Activated CD8-positive, alpha-beta memory T cell treated with anti-CD3 and anti-CD28 coated beads for 36 hours (primary cell): ENCODE data around the gene NUP93. TPM values are rescaled to one million over a fixed set of nuclear protein-coding genes. Genes with fewer than 3 reads are reported as not detected.
"Not testable (repeated sequence)": the region's sequence is repeated elsewhere in the genome, so short reads cannot be mapped to it uniquely, and the experiment has no call there.

ENCODE experiments used
- CTCF ChIA-PET: fragments of 350-600 bp; sonication (Branson Sonifier 250); formaldehyde crosslinking; loops from one replicate; lab custom pipeline; 2021; ENCODE audit warnings: antibody characterized with exemption; lab: Charles Lee
- POLR2A ChIA-PET: fragments of 350-600 bp; sonication (Branson Sonifier 250); formaldehyde crosslinking; loops from one replicate; lab custom pipeline; 2021; ENCODE audit warnings: antibody characterized with exemption; lab: Charles Lee
- total RNA-seq, 2 experiments: library from RNA; stranded (reverse); gene quantifications; one replicate each; pipeline ENCODE4 v1.2.3, GENCODE V29; 2021

The NUP93 gene
- total RNA-seq, 2 experiments from 2014 or later, result 160 to 165 TPM

DNA sequence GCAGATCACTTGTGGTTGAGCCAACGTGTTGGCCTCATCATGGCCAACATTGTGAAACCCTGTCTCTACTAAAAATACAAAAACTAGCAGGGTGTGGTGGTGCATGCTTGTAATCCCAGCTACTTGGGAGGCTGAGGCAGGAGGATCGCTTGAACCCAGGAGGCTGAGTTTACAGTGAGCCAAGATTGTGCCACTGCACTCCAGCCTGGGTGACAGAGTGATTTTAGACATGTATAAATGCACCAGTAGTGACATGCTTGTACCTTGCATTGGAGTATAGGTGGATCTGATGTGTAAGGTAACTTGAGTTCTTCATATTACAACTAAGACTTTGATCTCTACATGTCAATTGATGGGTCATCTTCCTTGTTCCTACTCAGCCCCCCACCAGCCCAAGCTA, 67.1 kb downstream of the NUP93 start:
- CTCF ChIA-PET, POLR2A ChIA-PET: not testable (repeated sequence)

DNA sequence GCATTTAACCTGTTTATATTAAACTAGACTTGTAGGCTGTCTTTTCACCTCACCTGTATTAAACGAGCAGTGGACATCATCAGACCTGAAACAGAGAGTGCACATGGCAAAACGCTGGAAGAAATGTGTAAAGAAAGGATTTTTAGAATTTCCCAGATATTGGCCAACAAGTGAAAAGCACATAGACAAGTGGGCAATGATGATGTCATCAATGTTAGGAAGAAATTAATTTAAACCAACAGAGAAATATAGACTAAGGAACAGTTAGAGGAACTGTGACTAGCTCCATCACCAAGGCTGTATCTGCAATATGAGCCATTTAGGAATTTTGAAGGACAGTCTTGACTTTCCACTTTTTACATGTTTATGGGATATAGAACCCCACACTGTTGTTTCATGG, 67.9 kb downstream of the NUP93 start:
- POLR2A ChIA-PET, result no interaction called here

DNA sequence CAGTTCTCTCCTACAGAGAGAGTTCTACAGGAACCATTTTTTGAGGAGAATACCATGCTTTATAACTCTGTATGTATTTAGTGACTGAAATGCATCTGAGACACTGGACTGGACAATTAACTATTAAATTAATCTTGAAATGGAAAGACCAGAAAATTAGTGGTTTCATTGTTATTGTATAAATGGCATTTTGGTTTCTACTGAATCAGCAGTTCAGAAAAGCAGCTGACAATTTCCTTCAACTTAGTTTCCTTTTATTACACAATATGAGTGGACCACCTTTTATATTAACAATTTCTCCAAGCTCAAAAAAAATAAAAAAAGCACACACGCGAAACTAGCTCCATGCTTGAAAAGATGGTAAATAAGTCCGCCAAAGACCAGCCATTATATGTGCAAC, 69.0 kb downstream of the NUP93 start:
- POLR2A ChIA-PET, result no interaction called here
- CTCF ChIA-PET, result no interaction called here

More for the DNA sequence above, 67.9 kb downstream of the NUP93 start:
- CTCF ChIA-PET, result no interaction called here

DNA sequence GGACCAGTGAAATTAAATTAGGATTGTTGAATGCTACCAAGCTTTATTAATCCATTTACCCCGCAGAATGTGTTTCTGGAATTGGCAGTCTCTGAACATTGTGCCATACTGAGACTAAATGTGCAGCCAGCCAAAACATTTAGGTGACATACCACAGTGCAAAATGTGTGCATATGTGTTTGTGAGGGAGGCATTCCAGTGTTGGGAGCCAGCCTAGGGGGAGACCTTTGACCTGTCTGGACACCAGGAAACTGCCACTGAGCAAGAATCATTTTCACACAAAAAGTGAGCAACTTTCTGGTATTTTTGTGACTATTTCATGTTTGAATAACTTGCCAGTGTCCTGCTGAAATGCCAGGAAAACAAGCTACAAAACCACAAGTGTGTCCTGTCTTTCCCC, 70.4 kb downstream of the NUP93 start:
- CTCF ChIA-PET, result no interaction called here
- POLR2A ChIA-PET, result no interaction called here

DNA sequence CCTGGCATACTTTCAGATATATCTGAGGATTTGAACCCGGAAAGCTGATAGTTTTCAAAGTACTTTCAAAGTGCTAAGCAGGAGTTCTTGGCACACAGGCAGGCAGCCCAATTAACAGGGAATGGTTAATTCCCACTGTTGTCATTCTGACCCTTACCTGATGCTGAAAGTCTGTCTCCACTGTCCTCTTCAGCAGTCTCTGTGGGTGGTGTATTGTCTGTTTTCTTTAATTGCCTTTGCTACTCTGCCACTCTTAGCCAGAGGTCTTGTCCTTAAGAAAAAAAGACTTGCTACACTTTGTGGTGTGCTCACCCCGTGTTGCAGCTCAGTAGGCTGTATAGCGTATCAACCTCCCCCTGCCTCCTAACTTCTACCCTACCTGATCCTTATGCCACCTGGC, 71.8 kb downstream of the NUP93 start:
- CTCF ChIA-PET, result interaction anchor here (1.0 kb wide), 1 partner anchor 43 kb away, joined by 3 read pairs; no protein-coding TSS in a partner anchor
- POLR2A ChIA-PET, result no interaction called here

DNA sequence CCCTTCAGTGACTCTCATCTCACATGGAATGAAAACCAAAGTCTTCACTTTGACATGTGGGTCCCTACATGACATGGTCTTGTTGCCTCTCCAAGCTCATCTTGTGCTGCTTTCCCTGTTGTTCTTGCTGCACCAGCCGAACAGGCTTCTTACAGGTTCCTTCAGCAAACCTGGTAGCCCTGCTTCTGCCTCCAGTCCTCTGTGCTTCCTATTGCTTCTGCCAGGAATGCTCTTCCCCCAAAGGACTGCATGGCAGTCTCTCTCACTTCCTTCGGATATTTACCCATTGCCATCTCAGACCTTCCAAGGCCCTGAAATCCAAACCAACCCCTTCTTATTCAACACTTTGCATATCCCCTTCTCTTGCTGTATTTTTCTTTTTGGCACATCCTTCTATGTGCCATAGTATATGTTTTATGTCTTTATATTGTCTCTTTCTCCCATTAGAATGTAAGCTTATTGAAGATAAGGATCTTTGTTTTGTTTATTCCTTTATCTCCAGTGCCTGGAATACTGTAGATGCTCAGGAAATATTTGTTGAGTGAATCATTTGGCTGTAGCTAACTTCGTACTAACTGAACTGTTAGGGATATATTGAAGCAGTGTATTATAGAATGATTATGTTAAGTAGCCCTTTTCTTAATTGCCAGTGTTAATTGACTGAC, 77.2 kb downstream of the NUP93 start:
- ChIA-PET CTCF (no interaction called here), POLR2A (no interaction called here)

DNA sequence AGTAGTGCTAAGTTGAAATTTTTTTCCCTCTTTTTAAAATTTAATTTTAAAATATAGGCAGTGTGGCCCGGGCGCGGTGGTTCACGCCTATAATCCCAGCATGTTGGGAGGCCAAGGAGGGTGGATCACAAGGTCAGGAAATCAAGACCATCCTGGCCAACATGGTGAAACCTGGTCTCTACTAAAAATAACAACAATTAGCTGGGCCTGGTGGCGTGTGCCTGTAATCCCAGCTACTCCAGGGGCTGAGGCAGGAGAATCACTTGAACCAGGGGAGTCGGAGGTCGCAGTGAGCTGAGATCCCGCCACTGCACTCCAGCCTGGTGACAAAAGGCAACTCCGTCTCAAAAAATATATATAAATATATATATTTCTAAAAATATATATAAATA, 77.7 kb downstream of the NUP93 start:
- POLR2A ChIA-PET, CTCF ChIA-PET: not testable (repeated sequence)

DNA sequence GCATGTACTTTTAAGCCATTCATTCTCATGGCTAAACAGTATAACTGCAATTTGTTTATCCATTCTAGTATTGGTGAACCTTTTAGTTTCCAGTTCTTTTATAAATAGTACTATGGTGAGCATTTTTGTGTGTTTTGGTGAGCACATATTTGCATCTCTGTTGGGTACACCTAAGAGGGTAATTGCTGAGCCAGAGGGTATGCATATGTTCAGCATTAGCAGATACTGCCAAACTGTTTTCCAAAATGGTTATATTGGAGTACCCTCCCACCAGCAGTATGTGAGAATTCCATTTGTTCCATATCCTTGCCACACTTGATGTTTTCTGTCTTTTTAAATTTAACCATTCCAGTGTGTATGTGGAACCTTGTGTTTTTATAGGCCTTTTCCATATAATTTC, 81.0 kb downstream of the NUP93 start:
- ChIA-PET CTCF (no interaction called here), POLR2A (no interaction called here)

DNA sequence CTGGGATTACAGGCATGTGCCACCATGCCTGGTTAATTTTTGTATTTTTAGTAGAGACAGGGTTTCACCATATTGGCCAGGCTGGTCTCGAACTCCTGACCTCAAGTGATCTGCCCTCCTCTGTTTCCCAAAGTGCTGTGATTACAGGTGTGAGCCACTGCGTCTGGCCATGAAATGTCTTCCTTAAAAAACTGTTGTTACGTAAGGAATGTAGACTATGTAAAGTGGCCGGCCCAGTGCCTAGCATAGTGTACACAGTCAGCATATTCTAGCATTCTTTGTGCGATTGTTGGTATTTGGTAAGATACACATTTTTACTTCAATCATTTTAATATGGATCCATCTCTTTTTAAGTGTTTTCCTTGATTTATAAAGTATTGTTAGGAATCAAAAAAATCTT, 81.7 kb downstream of the NUP93 start:
- CTCF ChIA-PET, POLR2A ChIA-PET: not testable (repeated sequence)

DNA sequence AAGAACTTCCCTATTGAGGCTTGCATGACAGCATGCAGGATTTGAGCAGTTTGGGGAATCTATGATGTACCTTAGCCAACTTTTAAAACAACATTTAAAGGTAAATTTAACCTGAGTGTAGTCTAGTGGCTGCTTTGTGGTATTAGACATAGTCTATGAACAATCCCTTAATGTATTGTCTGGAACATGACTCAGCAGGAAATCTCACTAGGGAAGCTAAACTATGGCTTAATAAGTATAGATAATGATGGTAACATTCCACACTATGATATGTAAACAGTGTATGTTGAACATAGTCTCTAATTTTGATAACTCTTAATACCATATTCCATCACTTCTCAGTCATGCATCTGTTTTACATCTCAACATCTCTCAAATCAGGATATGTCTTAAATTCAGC, 83.0 kb downstream of the NUP93 start:
- ChIA-PET POLR2A (no interaction called here), CTCF (no interaction called here)

DNA sequence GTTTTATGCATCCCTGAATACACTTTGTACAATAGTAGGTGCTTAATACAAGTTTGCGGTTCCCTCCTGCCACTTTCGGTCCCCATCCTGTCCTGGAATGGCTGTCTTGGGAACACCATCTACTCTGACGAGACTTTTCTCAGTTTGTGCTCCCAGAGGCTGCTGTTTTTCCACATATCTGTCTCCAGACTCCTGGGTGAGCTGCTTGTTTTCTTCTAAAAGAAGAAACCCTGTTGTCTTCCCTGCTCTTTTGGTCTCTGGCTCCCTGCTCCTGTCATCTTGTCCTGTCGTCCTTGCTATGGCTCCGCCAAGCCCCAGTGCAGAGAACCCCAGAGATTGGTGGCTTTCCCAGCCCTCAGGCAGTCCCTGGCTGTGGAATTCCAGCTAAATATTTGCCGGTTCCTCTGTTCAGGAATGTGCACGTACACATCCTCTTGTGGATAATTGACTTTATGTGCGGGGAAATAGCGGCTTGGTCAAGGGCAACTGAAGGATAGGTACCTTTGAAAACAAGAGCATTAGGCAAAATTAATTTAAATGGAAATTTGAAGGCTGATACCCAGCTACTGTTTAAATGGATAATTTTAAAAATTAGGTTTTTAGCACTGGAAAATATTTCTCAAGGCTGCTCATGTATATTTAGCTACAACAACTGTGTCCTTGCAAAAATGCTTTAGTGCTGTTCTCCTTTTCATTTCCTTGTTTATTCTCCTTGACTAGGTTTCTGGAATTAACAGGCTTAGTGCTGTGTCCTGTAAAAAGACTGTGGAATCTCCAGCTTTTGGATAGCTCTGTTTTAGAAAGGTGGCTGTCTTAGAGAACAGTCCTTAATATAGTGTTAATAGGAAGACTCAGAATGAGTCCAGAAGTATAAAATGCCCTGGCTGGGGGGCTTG, 84.9 kb downstream of the NUP93 start:
- POLR2A ChIA-PET, result no interaction called here
- CTCF ChIA-PET, result interaction anchor here (0.5 to 1.3 kb wide), 4 partner anchors 13 to 555 kb away, joined by 3 read pairs; no protein-coding TSS in a partner anchor

DNA sequence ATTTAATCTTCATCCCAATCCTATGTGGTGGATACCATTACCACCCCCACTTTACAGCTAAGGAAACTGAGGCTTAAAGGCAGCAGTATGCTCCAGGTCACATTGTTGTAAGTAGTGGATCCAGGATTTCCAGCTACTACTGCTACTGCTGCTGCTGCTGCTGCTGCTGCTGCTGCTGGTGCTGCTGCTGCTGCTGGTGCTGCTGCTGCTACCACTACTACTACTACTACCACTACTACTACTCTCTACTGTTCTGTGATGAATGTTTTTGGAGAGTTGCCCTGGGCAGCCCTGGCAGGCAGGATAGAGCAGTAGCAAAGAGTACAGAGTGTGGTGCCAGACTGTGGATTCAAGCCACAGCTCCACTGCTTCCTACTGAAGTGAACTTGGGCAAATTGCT, 85.8 kb downstream of the NUP93 start:
- ChIA-PET POLR2A (no interaction called here), CTCF (interaction anchor here (1.0 to 1.3 kb wide), 2 partner anchors 12 to 239 kb away, joined by 3 read pairs; no protein-coding TSS in a partner anchor)

DNA sequence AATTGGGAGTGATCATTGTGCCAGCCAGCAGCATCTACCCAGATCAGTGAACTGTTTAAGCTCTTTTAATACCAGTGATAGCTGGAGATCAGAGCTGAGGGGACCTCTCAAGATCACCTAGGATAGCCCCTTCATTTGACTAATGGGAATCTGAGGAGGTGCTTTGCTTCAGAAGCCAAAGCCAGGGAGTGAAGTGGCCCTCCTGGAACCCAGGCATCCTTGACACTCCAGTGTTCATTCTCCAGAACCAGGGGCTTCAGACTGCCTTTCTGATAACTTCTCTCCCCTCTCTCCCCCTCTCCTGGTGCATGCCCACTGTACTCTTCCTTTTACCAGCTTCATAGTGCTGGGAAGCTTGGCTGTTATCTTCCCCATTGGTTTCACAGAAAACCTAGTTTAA, 87.1 kb downstream of the NUP93 start:
- POLR2A ChIA-PET, result no interaction called here
- CTCF ChIA-PET, result no interaction called here

DNA sequence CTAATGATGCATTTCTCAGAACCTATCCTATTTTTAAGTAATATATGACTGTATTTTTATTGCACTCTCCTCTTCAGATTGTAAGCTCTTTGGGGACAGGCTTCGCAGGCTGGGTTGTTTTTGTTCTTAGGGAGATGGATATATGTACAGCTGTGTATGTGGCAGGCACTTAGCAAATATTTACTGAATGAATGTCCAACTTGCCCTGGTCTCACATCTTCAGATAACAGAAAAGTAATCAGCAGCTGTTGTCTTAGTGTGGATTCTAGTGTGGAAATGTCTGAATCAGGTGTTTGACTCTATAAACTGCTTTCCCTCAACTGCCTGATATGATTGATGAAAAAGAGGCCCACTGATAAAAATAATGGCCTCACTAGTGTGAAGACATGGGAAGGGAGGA, 88.0 kb downstream of the NUP93 start:
- ChIA-PET CTCF (no interaction called here), POLR2A (no interaction called here)

DNA sequence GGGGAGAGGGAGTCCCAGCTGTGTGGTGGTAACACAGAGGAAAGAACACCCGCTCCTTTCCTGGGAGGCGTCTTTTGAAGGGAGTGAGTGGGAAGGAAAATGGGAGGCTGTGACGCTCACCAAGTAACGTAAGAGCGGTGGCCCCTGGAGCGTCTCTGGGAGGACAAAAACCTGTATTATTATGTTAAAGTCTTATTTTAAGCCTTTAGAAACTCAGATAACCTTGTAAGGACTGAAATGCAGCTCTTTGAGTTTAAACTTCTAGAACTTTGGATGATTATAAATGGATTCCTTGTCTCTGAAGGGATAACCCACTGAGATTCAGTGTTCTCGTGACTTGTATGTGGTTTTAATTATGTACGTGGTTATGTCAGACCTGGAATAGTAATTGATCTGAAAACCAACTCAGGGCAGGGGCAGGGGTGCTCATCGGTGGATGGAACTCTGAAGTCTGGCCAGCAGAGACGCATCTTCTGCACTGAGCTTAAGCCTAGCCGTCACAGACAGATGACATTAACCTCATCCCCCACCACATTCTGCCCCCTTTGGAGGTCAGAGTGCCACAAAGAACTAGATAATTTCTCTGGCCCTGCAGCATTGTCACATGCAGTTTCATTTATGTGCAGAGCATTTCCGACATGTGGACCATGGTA, 93.3 kb downstream of the NUP93 start:
- ChIA-PET POLR2A (no interaction called here), CTCF (no interaction called here)

DNA sequence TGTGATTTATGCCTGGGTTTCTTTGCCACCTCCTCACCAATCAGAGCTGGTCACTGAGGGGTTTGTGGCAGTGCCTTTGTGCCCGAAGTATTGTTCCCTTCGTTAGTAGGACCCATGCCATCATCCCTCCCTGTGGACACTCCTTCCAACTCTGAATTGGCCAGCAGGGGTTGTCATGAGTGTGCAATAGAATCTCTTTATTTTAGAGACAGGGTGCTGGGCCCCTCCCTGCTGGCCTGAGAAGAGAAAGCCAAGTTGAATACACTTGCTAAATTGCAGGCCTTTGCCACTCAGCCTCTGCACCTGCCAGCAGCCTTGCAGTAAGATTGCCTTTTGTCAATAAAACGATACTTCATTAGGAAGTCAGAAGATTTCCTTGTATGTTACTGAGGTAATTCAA, 94.4 kb downstream of the NUP93 start:
- CTCF ChIA-PET, result interaction anchor here (0.6 kb wide), 1 partner anchor 35 kb away, joined by 3 read pairs; no protein-coding TSS in a partner anchor
- POLR2A ChIA-PET, result no interaction called here

DNA sequence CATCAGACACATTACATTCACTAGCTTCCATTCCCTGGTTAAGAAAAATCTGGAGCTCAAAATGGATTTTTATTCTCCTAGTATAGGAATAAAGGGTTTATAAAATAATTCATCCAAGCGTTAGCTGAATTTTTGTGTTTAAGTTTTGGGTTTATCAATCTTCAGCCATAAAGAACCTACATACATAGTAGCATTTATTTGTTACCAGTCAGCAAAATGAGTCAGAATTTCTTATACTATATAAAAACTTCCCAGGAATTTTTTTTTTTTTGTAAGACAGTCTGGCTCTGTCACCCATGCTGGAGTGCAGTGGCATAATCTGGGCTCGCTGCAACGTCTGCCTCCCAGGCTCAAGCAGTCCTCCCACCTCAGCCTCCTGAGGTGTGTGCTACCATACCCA, 94.9 kb downstream of the NUP93 start:
- ChIA-PET CTCF (interaction anchor here (0.6 kb wide), 1 partner anchor 34 kb away, joined by 3 read pairs; no protein-coding TSS in a partner anchor), POLR2A (no interaction called here)

DNA sequence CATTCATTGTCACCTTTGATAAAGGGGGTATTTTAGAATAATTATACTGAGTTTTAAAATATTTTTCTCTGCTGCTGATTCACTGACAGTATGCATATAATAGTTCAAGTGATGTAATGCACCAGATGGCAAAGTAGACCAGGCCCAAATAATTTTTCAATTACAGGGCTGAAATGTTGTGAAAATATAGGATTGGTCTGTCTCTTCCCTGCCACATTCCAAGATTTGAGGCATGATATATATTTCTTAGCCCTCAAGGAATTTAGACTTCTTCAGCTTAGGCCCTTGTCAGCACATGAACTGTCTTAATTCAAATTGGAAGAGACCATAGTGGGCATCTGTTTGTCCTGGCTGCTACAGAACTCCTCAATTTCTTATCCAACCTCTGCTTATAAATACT, 95.9 kb downstream of the NUP93 start:
- POLR2A ChIA-PET, result no interaction called here

DNA sequence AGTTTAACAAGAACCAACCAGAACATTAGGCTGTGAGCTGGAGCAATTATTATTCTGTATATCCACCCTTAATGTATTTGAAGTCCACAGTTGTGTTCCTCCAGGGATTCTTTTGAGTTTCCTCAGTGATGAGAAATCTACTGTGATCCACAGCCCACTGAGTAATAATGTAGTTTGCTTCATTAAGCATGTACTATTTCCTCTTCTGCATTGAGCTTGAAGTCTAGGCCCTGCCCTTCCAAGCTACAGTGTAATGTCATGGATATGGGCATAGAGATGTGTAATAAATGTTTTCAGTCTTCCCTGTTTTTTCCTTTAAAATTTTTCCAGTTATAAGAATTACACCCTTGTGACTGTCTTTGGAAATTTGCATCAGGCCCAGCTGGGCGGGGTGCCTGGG, 98.7 kb downstream of the NUP93 start:
- ChIA-PET CTCF (interaction anchor here (0.7 to 2.0 kb wide), 3 partner anchors 35 to 122 kb away, joined by 3 to 8 read pairs (median 4); no protein-coding TSS in a partner anchor), POLR2A (no interaction called here)

More for the DNA sequence above, 95.9 kb downstream of the NUP93 start:
- CTCF ChIA-PET, result no interaction called here

DNA sequence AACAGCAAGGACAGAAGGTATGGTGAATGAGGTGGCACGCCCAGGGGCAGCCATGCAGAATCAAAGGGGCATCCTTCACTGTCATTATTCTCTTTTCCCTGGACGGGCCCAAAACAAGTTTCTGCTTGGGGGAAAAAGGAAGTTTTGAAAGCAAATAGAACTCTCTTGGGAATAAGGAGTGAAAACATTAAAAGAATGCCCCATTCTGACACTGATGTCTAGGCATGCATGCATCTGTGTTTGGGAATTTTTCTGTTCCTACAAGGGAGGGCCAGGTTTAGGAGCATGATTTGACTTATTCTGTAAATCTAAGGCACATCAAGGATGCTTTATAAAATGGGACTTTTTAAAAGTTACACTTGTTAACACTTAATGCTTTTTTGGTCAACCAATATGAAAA, 100.7 kb downstream of the NUP93 start:
- ChIA-PET POLR2A (no interaction called here), CTCF (no interaction called here)
